SJCRH30 (cell line): ENCODE results near the gene NRP2. TPM values are rescaled to one million over a fixed set of nuclear protein-coding genes. Genes with fewer than 3 reads are reported as not detected.

ENCODE experiments used
- DNase-seq, 2 experiments: peaks; one replicate each; pipeline ENCODE4 v3.0.0-alpha.2; 2015 to 2020
- H3K27ac ChIP-seq: fragments of 250-450 bp; sonication (Bioruptor Pico); 2 replicates; pipeline ENCODE4 v1.5.1; 2020; ENCODE audit warnings: mild to moderate bottlenecking, moderate library complexity
- H3K27me3 ChIP-seq: fragments of 250-450 bp; sonication (Bioruptor Pico); 2 replicates; pipeline ENCODE4 v1.5.1; 2020; ENCODE audit warnings: mild to moderate bottlenecking, moderate library complexity
- H3K36me3 ChIP-seq: fragments of 250-450 bp; sonication (Bioruptor Pico); 2 replicates; pipeline ENCODE4 v1.5.1; 2020; ENCODE audit warnings: mild to moderate bottlenecking, moderate library complexity
- H3K4me1 ChIP-seq: fragments of 250-450 bp; sonication (Bioruptor Pico); 2 replicates; pipeline ENCODE4 v1.5.1; 2020; ENCODE audit warnings: mild to moderate bottlenecking, moderate library complexity
- H3K4me3 ChIP-seq: fragments of 250-450 bp; sonication (Bioruptor Pico); 2 replicates; pipeline ENCODE4 v1.5.1; 2020; ENCODE audit warnings: mild to moderate bottlenecking, moderate library complexity
- H3K9me3 ChIP-seq: fragments of 250-450 bp; sonication (Bioruptor Pico); replicated peaks from 2 replicates; pipeline ENCODE4 v1.5.1; 2020; ENCODE audit warnings: mild to moderate bottlenecking, moderate library complexity
- total RNA-seq: library from RNA; depleted of rRNA; stranded (reverse); fragments of >200 nt; shearing (Covaris generic); gene quantifications from 2 replicates; pipeline ENCODE4 v1.2.3, GENCODE V29; 2014

The NRP2 gene
- total RNA-seq, 1 experiment from 2014 or later: 76.4 TPM

DNA sequence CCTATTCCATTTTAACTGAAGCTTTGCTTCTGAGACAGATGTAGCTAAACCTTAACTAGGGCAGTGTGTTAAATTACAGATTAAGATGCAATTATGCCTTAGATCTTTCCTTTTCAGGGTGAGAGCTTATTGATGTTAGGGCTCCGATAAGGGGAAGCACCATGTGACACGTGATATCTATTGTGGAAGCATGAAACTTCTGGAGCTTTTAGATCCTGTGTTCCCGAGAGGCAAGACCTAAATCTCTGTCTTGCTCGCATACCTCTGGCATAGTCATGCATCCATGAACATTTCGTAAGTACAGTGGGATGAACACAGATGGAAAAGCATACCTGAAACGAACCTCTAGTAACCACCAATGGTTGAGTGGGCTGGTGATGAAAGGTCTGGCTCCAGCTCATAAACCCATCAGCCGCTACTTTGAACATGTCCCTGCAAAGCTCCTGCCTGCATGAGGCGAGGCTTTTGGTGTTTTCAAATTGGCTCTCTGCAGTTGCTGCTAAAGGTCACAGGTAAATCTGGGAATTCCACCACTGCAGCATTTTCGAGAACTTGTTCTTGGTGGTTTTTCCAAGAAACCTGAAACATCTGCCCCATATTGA lies 3.7 kb upstream of the NRP2 start:
- Histone ChIP-seq H3K27me3 (no peaks in the 10 kb centered on the region), H3K9me3 (no peaks in the 10 kb centered on the region), H3K36me3 (no peaks in the 10 kb centered on the region), H3K4me3 (no peak overlapping the region), H3K27ac (no peak overlapping the region), H3K4me1 (peaks cover 16% of the 10 kb centered on the region)
- DNase-seq: no peak

- H3K4me1 ChIP-seq: peaks cover 16% of the 10 kb centered on the region
- DNase-seq: no peak
- no peaks in the 10 kb centered on the region for H3K27me3 ChIP-seq
- no peak overlapping the region for H3K27ac ChIP-seq
- H3K9me3 ChIP-seq: no peaks in the 10 kb centered on the region
- no peaks in the 10 kb centered on the region for H3K36me3 ChIP-seq
- no peak overlapping the region for H3K4me3 ChIP-seq
These were observed 2.8 kb upstream of the NRP2 start for GRCh38 chr2:205679410-205680009.

DNA sequence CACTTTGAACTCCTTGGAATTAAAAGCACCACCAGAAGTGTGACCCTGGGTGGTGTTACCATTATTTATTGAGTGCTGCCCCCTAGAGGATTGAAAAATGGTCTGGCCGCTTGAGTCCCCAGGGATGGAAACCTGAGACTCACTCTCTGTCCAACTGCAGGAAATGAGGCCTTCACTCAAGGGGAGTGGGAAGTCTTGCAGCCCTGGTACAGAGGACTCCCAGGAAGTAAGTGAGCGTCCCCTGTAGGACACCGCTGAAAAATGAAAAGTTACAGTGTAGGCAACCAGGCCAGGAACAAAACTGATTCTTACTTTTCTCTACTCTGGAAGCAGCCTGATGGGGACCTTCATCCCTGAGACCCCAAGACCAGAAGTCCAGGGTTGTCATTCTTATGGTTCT lies 2.2 kb upstream of the NRP2 start:
- H3K4me1 ChIP-seq: peaks cover 16% of the 10 kb centered on the region
- H3K9me3 ChIP-seq: no peaks in the 10 kb centered on the region
- H3K4me3 ChIP-seq: no peak overlapping the region
- H3K36me3 ChIP-seq: no peaks in the 10 kb centered on the region
- H3K27ac ChIP-seq: no peak overlapping the region
- H3K27me3 ChIP-seq: no peaks in the 10 kb centered on the region
- DNase-seq: peak; percentile 92 to 98

DNA sequence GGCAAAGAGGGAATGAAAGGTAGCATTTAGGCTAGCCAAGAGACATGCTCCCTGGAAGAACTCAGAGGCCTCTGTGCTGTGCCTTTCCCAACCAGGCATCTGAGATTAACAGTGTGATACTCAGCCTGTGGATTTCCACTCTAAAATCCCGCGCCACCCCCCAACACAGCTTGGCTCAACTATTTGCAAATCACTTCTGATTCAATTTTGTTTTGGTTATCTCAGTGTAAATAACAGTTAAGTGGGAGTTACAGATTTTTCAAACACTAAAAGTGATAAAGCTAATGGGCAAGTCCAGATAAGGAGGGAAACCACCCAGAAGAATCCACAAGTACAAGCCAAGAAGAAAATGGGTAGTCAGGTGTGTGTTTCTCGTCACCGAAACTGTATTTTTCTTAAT lies 1.4 kb upstream of the NRP2 start:
- H3K27ac ChIP-seq: no peak overlapping the region

GRCh38 chr2:205681401-205682238 lies 681 bp upstream of the NRP2 start:
- DNase-seq: peak in 1 of 2 experiments; percentile 45
- Histone ChIP-seq H3K4me3 (peak overlapping the region; percentile 65), H3K27ac (peak overlapping the region; percentile 45; the same call in 1 of the 2 replicates), H3K36me3 (no peaks in the 10 kb centered on the region), H3K4me1 (peaks cover 16% of the 10 kb centered on the region), H3K9me3 (no peaks in the 10 kb centered on the region), H3K27me3 (no peaks in the 10 kb centered on the region)

More for the DNA sequence above, 1.4 kb upstream of the NRP2 start:
- Histone ChIP-seq H3K36me3 (no peaks in the 10 kb centered on the region), H3K4me3 (no peak overlapping the region), H3K4me1 (peaks cover 16% of the 10 kb centered on the region), H3K27me3 (no peaks in the 10 kb centered on the region), H3K9me3 (no peaks in the 10 kb centered on the region)
- DNase-seq: no peak

GRCh38 chr2:205682971-205683501 lies 735 bp downstream of the NRP2 start:
- peaks cover 18% of the 10 kb centered on the region for H3K4me1 ChIP-seq
- H3K27ac ChIP-seq: peak overlapping the region; percentile 45; the same call in 1 of the 2 replicates
- no peaks in the 10 kb centered on the region for H3K36me3 ChIP-seq
- peak in 1 of 2 experiments; percentile 45 for DNase-seq
- H3K9me3 ChIP-seq: no peaks in the 10 kb centered on the region
- peak overlapping the region; percentile 65 for H3K4me3 ChIP-seq
- no peaks in the 10 kb centered on the region for H3K27me3 ChIP-seq

- Histone ChIP-seq H3K4me1 (peaks cover 24% of the 10 kb centered on the region), H3K4me3 (peak overlapping the region; percentile 65), H3K27ac (no peak overlapping the region), H3K36me3 (no peaks in the 10 kb centered on the region), H3K9me3 (no peaks in the 10 kb centered on the region), H3K27me3 (no peaks in the 10 kb centered on the region)
- DNase-seq: peak in 1 of 2 experiments; percentile 35
These were observed 1.4 kb downstream of the NRP2 start for GRCh38 chr2:205683502-205684367.

DNA sequence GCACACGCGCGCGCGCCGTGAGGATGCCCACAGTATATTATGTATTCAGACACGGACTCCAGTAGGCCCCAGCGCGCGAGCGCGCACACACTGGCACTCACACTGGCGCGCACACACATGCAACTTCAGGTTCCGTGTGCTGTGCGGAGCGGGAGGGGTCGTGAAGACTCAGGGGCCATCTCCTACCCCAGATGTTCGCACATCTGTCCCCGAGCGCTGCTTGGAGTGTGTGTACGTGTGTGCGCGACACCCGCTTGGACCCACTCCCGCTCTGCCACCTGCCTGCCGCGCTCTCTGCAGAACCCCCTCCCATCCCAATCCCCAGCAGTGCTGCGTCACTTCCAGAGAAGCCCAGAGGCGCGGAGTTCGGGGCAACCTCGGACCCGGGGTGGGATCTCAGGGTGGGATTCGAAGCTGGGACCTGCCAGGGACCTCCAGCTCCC lies 2.6 kb downstream of the NRP2 start:
- Histone ChIP-seq H3K27ac (no peak overlapping the region), H3K27me3 (no peaks in the 10 kb centered on the region), H3K4me3 (peak overlapping the region; percentile 65; the same call in 1 of the 2 replicates), H3K9me3 (0 out of 2 replicates have a peak, but pooled peaks cover 3% of the 10 kb centered on the region), H3K36me3 (no peaks in the 10 kb centered on the region), H3K4me1 (peaks cover 25% of the 10 kb centered on the region)
- no peak for DNase-seq

GRCh38 chr2:205685314-205686055 lies 3.2 kb downstream of the NRP2 start:
- DNase-seq: no peak
- Histone ChIP-seq H3K4me1 (peaks cover 22% of the 10 kb centered on the region), H3K4me3 (no peak overlapping the region), H3K9me3 (0 out of 2 replicates have a peak, but pooled peaks cover 3% of the 10 kb centered on the region), H3K36me3 (no peaks in the 10 kb centered on the region), H3K27ac (no peak overlapping the region), H3K27me3 (no peaks in the 10 kb centered on the region)

DNA sequence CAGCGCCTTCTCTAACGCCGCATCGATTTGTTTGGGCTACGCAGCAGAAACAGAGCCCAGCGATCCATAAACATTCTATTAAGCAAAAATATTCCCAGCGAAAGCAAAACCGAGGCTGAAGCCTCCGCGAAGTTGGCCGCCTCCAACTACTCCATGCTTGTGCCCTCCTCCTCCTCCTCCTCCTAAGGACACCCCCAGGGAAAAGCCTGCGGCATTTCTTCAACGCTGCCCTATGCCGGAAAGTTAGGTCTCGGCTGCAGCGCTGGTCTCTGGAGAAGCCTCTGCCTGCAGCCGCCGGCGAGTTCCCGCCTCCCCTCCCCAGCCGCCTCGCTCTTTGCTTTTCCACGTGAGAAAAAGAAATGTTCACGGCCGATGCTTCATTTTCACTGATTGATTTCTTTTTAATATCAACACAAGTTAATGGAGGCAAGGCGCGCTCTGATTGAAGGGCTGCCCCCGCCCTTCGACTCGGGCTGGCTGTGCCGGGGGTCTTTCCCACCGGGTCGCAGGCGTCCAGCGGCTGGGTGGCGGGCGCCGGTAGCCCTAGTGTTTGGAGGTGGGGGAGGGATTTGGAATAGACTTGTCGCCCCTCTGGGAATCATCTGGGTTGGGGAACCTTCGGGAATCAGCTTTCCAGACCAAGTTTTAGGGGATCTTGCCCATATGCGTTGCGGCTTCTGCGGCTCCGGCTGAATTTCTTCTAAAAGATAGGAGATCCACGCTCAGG lies 3.9 kb downstream of the NRP2 start:
- Histone ChIP-seq H3K36me3 (no peaks in the 10 kb centered on the region), H3K27me3 (no peaks in the 10 kb centered on the region), H3K4me1 (peaks cover 14% of the 10 kb centered on the region), H3K27ac (no peak overlapping the region), H3K4me3 (no peak overlapping the region), H3K9me3 (0 out of 2 replicates have a peak, but pooled peaks cover 3% of the 10 kb centered on the region)
- no peak for DNase-seq

GRCh38 chr2:205686783-205687640 lies 4.7 kb downstream of the NRP2 start:
- Histone ChIP-seq H3K27ac (no peak overlapping the region), H3K4me3 (no peak overlapping the region), H3K4me1 (peaks cover 11% of the 10 kb centered on the region), H3K9me3 (0 out of 2 replicates have a peak, but pooled peaks cover 3% of the 10 kb centered on the region), H3K36me3 (no peaks in the 10 kb centered on the region), H3K27me3 (no peaks in the 10 kb centered on the region)
- no peak for DNase-seq

DNA sequence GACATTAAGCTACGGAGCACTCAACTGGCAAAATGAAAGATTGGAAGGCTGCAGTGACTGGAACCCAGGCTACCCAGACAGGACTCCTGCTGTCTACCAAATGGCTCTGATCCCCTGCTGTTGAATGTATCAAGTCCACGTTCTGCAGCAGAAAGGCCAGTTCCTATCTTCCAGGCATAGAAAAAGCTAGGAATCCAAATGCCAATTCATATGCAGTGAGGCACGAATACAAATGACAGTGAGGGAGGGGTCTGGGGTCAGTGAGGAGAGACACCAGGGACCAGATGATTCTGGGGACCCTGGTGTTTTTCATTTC lies 5.3 kb downstream of the NRP2 start:
- no peak for DNase-seq
- Histone ChIP-seq H3K27me3 (no peaks in the 10 kb centered on the region), H3K36me3 (no peaks in the 10 kb centered on the region), H3K9me3 (0 out of 2 replicates have a peak, but pooled peaks cover 3% of the 10 kb centered on the region), H3K27ac (no peak overlapping the region), H3K4me3 (no peak overlapping the region), H3K4me1 (peaks cover 11% of the 10 kb centered on the region)
